GM18499 (cell line): Measurements from ENCODE around the gene C19orf47.

Experiments
- ATAC-seq: cut with Tn5 transposase; IDR thresholded peaks from one replicate; pipeline ENCODE4 v1.9.1; 2021; ENCODE audit warnings: moderate number of reproducible peaks; ENCODE audit not compliant: insufficient read depth, unreplicated experiment

Gene C19orf47

GRCh38 chr19:40321076-40321475, 27.1 kb downstream of the C19orf47 start:
- ATAC-seq: no peak

- no peak for ATAC-seq
Observed at GRCh38 chr19:40320558-40320935, 27.6 kb downstream of the C19orf47 start.

GRCh38 chr19:40317338-40317737, 30.9 kb downstream of the C19orf47 start:
- no peak for ATAC-seq

- ATAC-seq: no peak
Observed at GRCh38 chr19:40315812-40316470, 32.3 kb downstream of the C19orf47 start.

- no peak for ATAC-seq
Observed at GRCh38 chr19:40314656-40315055, 33.5 kb downstream of the C19orf47 start.

- no peak for ATAC-seq
Observed at GRCh38 chr19:40313229-40313983, 34.8 kb downstream of the C19orf47 start.

GRCh38 chr19:40312533-40312932, 35.7 kb downstream of the C19orf47 start:
- ATAC-seq: no peak

- ATAC-seq: no peak
Observed at GRCh38 chr19:40309666-40310065, 38.5 kb downstream of the C19orf47 start.

- ATAC-seq: no peak
Observed at GRCh38 chr19:40305403-40305802, 42.8 kb downstream of the C19orf47 start.

GRCh38 chr19:40304306-40304705, 43.9 kb downstream of the C19orf47 start:
- no peak for ATAC-seq

- no peak for ATAC-seq
Observed at GRCh38 chr19:40303765-40304164, 44.4 kb downstream of the C19orf47 start.

- ATAC-seq: no peak
Observed at GRCh38 chr19:40302224-40303011, 45.8 kb downstream of the C19orf47 start.

GRCh38 chr19:40300668-40301067, 47.5 kb downstream of the C19orf47 start:
- ATAC-seq: no peak

GRCh38 chr19:40298026-40298425, 50.2 kb downstream of the C19orf47 start:
- no peak for ATAC-seq

- ATAC-seq: no peak
Observed at GRCh38 chr19:40294560-40294959, 53.6 kb downstream of the C19orf47 start.

GRCh38 chr19:40286971-40287421, 61.2 kb downstream of the C19orf47 start:
- ATAC-seq: no peak

- no peak for ATAC-seq
Observed at GRCh38 chr19:40286235-40286970, 61.8 kb downstream of the C19orf47 start.

GRCh38 chr19:40285353-40286234, 62.6 kb downstream of the C19orf47 start:
- peak; percentile 63 for ATAC-seq
